GM19193 (cell line): ENCODE data around the gene HMCN2.

Source experiments
- POLR2A ChIP-seq: IDR thresholded peaks from 4 replicates; pipeline ENCODE4 v1.6.1; 2011; ENCODE audit not compliant: insufficient read depth, insufficient read length; ENCODE audit errors: extremely low read depth

The HMCN2 gene

DNA sequence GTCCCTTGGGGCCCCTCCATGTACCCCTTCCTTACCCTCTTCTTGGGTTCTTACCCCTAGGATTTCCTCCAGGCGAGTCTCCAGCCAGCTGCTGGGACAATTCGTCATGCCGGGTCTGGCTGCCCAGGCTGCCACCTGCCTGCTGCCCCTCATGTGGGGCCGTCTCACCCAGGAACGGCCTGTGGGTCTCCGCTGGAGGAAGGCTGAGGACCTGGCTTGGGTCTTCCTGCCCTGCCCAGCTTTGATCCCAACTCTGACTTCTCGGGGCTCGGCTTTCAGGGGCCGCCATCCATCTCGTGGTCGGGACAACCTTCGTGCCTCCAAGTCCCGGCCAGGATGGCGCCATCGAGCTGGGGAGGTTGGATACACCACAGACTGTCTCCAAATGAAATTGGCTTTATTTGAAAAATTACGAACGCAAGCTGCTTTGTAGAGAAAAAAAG lies 38.1 kb downstream of the HMCN2 start:
- TF ChIP-seq POLR2A, result no peak

- TF ChIP-seq POLR2A, result no peak
Observed at GRCh38 chr9:130304116-130304515, 38.6 kb downstream of the HMCN2 start.

DNA sequence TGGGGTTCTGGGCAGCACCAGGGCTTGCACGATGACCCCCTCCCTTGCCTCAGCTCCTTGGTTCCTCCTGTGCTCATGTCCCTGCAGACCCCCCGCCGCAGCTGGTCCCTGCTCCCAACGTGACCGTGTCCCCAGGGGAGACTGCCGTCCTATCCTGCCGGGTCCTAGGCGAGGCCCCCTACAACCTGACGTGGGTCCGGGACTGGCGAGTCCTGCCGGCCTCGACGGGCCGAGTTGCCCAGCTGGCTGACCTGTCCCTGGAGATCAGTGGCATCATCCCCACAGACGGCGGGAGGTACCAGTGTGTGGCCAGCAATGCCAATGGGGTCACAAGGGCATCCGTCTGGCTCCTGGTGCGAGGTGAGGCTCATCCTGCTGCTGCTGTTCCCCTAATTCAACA lies 39.1 kb downstream of the HMCN2 start:
- no peak for TF ChIP-seq POLR2A

DNA sequence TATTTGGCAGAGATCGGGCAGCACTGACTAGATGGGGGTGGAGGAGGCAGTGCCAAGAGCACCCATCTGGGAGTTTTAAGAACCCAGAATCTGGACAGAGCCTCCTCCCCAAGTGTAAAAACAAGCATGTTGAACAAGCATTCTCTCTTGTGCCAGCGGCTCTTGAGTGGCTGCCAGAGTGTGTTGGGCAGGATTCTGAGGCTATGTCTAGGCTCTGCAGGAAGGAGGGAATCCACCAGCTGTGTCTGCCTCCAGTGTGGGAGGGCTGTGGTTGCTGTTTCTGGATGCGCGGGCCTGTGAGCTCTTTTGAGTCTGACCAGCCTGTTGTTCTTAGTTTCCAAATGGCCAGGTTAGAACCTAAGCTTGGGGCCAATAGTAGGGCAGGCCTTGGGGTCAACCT lies 39.8 kb downstream of the HMCN2 start:
- TF ChIP-seq POLR2A, result no peak

- TF ChIP-seq POLR2A, result no peak
Observed at GRCh38 chr9:130306823-130307666, 41.5 kb downstream of the HMCN2 start.

- TF ChIP-seq POLR2A, result no peak
Observed at GRCh38 chr9:130307667-130307943, 42.0 kb downstream of the HMCN2 start.

DNA sequence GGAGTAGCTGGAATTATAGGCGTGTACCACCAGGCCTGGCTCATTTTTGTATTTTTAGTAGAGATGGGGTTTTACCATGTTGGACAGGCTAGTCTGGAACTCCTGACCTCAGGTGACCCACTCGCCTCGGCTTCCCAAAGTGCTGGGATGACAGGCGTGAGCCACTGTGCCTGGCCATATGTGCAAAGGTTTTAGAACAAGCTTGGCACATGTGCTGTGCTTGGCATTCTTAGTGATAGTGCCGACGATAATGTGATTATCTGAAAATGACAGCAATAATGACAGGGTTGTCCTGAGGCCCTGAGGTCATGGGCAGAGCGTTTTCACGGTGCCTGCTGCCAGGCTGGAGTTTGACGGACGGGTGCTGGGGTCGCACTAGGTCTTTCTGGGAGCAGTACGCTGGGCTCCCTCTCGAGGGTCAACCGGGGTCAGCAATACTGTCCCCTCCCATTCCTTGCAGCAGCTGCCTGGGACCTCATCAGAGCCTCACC lies 42.6 kb downstream of the HMCN2 start:
- TF ChIP-seq POLR2A, result no peak

GRCh38 chr9:130309689-130310455 lies 44.3 kb downstream of the HMCN2 start:
- no peak for TF ChIP-seq POLR2A

- no peak for TF ChIP-seq POLR2A
Observed at GRCh38 chr9:130310456-130310855, 44.9 kb downstream of the HMCN2 start.

DNA sequence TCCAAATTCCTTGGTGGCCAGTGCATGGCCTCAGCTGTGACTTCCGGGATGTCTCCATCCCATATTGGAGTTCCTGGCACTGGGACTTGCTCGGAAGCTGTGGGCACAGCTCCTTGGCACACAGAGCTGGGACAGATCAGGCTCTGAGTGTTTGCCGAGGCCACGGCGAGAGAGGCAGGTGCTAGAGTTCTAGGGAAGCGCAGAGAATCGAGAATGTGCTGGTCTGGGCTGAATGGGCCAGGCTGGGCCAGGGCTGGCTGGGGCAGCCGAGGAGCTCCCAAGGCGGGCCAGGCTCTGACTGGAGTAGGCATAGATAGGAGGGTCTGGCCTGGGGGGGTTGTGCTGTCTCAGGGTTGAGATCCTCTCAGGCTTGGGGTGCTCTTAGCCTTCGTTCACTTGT lies 45.4 kb downstream of the HMCN2 start:
- TF ChIP-seq POLR2A, result no peak

DNA sequence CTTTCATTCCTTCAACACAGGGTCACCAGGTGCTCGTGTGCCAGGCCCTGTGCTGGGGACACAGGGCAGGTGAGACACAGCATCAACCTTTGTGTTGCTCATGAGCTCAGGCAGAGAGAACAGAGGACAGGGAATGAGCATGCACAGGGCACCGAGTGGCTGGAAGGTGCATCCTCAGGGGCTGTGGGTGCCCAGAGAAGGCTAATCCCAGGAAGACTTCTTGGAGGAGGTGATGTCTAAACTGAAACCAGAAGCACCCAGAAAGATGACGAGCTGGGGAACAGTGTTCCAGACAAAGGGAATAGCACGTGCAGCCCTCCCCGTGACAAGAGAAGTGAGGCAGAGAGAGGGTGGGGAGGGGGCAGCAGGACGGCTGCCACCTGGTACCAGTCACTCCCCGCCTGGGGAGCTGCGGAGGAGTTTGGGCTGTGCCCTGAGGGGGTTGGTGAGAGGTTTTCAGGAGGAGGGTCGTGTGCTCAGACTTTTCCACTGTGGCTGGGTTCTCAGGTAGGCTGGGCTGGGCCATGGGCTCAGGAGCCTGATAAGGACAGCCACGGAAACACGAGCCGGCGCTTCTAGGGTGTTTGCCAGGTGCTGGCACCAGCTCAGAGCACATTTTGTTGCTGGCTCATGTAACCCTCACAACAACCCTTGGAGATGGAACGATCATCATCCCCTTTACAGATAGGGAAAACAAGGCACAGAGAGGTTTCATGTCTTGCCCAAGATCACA lies 46.0 kb downstream of the HMCN2 start:
- TF ChIP-seq POLR2A, result no peak

DNA sequence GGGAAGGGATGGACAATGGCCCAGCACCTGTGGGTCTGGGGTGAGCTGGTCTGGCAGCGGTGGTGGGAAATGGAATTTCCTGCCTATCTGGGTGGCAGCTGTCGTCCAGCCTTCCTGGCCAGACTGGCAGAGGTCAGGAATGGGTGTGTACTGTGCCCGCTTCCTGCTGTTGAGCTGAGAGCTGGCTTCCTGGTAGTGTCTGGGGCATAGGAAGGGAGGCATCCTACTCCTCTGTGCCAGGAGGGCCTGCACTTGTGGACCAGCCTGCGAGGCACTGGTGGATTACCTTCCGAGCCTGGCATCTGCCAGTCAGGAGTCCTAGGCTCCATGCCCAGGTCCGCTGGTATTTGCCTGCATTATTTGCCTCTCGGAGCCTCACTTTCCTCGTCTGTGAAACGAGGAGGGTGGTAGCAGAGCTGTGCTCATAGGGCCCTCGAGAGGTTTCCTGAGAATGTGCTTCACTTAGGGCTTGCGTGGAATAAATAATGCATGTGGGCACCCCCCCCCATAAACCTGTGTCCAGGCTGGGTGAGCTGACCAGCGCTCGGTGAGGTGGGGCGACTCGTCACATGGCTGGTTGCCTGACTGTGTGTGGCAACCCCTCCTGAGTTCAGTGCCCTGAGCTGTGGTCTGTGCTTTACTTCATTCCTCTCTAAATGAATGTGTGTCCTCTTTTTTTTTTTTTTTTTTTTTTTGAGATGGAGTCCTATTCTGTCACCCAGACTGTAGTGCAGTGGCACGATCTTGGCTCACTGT lies 47.7 kb downstream of the HMCN2 start:
- TF ChIP-seq POLR2A, result no peak

DNA sequence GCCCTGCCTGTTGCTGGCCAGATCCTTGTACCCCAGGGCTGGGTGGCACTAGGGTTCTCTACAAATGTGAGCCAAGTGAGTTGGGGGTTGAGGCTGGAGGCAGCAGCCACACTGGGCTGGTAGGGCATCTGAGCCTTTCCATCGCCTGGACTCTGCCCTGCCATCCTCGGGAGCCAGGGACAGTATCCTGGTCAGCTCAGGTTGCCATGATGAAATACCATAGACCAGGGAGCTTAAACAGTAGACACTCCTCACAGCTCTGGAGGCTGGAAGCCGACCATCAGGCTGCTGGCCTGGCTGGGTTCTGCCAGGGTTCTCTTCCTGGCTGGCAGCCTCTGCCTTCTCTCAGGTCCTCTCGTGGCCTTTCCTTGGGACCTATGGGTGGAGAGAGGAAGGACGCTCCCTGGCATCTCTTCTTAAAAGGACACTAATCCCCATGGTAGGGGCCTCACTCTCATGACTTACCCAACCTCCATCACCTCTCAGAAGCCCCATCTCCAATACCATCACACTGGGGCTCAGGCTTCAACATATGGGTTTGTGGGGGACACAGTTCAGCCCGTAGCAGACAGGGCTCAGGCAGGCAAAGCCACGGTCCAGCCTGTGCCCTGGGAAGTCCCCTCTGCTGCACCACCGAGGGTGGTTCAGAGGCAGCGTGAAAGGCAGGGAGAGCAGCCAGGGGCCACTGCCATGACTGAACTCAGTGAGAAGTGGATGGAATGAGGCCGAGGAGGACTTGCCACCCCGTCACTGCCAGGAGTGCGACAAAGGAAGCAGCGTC lies 50.1 kb downstream of the HMCN2 start:
- TF ChIP-seq POLR2A, result no peak

DNA sequence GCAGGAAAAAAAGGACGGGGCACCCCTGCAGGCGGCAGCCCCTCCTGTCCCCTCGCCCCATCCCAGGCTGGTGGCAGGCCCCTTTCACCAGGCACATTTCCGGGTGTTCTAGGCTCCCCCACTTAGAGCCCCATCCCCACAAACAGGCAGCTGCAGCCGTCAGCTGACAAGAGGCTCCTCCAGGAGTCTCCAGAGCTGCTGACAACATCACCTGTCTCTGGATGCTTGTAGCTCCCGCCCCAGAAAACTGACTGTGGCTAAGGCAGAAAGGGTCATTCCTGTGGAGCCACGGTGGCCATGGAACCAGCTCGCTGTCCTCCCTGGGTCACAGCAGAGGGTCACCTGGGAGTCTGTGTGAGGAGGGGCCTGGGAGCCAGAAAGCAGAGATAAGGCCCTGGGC lies 50.9 kb downstream of the HMCN2 start:
- TF ChIP-seq POLR2A, result no peak
